Stimulated activated CD8-positive, alpha-beta memory T cell treated with anti-CD3 and anti-CD28 coated beads, Interleukin-12 subunit alpha, Interleukin-12 subunit beta, amount 100 ng/mL, for 1 hour (primary cell): ENCODE data around the gene HKDC1.
"Not testable (repeated sequence)": the region's sequence is repeated elsewhere in the genome, so short reads cannot be mapped to it uniquely, and the experiment has no call there.

Source experiments
- DNase-seq: peaks from one replicate; pipeline ENCODE4 v3.0.0-alpha.2; 2020; ENCODE audit warnings: low read depth

HKDC1 gene

DNA sequence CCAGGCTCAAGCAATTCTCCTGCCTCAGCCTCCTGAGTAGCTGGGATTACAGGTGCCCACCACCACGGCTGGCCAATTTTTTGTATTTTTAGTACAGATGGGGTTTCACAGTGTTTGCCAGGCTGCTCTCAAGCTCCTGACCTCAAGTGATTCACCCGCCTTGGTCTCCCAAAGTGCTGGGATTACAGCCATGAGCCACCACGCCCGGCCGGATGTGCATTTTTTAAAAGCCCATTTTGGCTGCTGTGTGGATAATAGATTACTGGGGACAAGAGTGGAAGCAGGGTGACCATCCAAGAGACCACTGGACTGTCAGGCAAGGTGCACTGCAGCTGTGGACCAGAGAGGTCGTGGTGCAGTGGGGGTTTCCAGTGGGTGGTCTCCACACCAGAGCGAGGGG, 21.4 kb downstream of the HKDC1 start:
- no peak for DNase-seq

DNA sequence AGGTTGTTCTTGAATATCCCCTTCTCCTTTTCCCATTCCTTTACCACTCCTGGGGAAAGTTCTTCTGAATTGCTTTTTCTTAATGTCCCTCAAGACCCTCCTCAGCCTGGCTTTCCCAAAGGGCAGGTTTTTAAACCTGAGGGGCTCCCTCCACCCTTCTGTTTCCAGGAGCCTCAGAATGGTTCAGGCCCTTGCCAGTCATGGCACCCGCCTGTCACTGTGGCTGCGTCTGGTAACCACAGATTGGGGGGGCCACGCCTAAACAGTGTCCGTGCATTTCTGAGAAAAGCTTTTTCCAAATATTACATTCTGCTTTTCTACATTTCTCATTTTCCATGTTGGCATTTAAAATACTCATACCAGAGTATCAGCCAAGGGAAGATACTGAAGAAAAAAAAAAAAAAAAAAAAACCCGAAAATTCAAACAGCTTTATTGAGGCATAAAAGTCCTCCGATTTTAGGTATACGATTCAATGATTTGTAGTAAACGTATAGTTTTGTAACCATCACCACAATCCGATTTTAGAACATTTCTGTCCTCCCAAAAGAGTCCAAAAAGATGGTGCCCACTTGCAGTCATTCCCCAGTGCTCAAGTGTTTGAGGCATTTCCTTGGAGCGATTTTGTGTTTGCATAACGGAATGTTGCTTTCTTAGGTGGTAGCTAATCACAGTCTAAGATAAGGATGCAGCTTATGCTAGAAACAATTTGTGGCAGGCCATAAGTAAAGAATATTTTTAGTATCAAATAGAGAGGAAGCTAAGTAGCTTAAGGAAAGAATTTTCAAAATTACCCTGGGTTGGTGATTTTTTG, 22.1 kb downstream of the HKDC1 start:
- DNase-seq: no peak

DNA sequence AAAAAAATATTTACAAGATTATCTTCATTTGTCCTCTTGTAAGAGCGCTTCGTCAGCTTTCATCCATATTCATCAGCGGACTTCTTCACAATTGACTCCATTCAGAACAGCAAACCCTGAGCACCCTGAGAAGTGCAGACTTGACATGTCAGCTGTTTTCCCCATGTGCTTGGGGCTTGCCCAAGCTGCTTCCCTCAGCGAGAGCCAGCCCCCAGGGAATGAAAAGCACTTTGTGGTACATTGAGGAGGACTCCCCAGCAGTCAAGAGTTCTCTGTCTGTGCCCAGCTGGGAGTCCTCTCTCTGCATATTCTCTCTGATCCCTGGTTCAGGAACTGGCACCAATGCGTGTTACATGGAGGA, 22.7 kb downstream of the HKDC1 start:
- DNase-seq: no peak

DNA sequence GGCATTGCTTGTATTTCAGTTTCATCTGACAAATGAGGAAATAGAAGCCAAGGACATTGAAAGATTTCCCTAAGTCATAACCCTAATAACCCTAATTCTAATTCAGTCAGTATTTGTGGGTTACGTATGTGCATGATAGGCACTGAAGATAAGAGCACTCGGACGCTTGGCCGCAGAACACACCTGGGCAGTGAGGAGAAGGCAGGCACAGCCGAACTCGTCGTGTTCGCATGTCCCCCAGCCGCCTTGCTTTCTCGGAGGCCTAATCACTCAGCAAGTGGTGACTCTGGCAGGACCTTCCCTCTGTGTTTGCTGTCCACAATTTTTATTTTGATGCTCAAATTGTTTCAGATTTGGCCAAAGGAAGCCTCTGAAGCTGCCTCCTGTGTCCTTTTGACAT, 23.7 kb downstream of the HKDC1 start:
- DNase-seq: no peak

DNA sequence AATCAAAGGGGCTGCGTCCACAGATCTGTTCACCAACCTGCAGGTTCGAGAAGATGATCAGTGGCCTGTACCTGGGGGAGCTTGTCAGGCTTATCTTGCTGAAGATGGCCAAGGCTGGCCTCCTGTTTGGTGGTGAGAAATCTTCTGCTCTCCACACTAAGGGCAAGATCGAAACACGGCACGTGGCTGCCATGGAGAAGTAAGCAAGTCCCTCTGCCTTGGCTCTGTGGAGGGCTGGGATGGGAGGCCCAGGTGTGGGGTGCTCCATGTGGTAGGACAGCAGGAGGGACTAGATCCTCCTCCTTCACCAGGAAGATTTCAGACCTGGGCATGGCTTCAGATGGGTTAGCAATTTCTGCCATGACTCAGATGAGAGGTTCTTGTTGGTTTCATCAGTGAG, 25.9 kb downstream of the HKDC1 start:
- DNase-seq: no peak

DNA sequence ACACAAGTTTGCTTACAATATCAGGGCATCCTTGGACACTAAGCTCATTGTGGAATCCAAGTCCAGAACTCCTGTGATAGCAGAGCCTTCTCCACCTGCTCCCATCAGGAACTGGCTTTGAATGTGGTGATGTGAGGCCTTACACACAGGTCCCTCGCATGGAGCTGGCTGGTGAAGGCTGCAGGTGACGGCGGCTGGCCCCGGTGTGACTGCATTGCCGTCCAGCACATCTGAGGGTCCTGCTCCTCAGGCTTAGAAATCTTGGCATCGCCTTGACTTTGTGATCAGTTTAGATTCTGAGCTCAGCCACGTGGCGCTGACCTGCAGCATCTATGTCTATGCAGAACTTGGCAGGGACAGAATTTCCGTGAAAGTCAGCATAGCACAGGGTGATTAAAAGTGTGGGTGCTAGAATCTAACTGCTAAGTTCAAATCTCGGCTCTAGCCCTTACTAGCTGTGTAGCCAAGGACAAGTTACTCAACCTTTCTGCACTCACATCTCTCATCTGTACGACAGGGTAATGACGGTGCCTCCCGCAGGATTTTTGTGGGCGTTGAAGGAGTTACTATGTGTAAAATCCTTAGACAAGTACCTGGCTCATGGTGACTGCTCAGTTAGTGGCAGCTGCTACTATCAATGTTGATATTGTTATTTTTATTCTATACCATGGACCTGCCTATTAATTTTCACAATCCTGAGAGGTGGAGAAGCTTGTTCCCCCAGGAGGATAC, 26.6 kb downstream of the HKDC1 start:
- DNase-seq: no peak

DNA sequence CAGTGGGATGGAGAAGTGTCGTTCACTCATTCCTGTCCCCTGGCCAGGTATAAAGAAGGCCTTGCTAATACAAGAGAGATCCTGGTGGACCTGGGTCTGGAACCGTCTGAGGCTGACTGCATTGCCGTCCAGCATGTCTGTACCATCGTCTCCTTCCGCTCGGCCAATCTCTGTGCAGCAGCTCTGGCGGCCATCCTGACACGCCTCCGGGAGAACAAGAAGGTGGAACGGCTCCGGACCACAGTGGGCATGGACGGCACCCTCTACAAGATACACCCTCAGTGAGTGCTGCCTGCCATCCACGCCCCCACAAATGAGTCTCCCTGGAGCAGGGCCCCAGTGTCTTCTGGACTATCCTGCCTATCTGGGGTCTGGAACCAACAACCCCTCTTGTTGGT, 27.2 kb downstream of the HKDC1 start:
- DNase-seq: no peak

DNA sequence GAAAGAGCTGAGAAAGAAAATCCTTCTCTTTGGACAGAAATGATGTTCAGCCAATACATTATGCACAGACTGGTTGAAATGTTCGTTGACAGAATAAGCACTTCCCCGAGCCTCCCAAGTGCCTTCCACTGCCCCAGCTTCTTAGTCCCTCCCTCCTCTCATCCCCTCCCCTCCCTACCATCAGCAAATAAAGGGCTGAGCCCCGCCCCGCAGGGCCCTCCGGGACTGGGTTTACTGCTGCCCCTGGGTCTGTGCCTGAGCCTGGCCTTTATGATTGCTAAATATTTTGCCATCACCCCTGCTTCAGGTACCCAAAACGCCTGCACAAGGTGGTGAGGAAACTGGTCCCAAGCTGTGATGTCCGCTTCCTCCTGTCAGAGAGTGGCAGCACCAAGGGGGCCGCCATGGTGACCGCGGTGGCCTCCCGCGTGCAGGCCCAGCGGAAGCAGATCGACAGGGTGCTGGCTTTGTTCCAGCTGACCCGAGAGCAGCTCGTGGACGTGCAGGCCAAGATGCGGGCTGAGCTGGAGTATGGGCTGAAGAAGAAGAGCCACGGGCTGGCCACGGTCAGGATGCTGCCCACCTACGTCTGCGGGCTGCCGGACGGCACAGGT, 28.1 kb downstream of the HKDC1 start:
- DNase-seq: no peak

DNA sequence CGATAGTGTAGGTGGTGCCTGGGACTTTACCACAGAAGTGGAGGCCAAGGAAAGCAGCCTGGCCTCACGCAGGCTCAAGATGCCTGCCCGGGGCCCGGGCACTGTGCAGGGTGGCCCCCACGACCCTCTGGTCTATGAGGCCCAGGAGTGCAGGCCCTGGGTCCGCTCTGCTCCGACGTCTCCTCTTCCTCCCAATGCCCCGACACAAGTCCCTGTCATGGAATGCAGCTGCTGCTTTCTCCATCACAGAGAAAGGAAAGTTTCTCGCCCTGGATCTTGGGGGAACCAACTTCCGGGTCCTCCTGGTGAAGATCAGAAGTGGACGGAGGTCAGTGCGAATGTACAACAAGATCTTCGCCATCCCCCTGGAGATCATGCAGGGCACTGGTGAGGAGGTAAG, 29.9 kb downstream of the HKDC1 start:
- no peak for DNase-seq

DNA sequence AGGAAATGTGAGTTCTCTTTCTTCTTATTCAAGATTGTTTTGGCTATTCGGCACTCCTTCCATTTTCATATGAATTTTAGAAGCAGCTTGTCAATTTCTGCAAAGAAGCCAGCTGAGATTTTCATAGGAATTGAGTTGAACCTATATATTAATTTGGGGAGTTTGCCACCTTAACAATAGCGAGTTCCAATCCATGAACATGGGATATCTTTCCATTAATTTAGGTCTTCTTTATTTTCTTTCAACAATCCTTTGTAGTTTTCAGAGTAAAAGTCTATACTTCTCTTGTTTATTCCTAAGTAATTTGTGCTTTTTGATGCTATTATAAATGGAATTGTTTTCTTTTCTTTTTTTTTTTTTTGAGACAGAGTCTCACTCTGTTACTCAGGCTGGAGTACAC, 31.3 kb downstream of the HKDC1 start:
- DNase-seq: not testable (repeated sequence)

DNA sequence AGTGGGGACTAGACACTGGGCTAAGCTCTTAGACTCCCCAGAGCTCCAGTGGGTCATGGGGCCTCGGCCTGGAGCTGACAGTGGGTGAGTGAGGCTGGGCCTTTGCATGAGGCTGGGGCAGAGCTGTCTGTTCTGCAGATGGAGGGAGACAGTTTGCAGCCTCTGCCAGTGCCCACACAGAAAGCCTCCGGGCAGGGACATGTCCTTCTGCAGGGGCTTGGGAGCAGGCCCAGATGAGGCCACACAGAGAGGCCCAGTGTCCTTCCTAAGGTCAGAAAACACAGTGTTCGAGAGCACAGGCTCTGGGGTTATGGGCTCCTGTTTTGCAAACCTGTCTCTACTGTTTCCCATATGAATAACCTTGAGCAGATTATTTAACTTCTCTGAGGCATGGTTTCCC, 33.0 kb downstream of the HKDC1 start:
- DNase-seq: no peak

DNA sequence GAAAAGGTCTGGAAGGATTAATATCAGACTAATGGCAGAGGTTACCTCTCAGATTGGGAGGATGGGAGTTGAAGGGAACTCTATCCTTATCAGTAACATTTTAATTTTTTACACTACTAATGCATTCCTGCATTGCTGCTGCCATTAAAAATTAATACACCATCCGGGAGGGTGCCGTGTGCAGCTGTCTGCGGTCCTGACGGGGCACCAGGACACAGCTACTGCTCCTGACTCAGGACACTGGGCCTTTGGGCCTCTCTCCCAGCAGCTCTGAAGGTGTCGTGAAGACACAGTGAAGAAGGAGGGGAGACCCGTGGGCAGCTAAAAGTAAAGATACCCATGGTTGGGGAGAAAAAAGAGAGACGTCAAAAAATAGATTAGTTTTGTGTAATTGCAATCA, 34.7 kb downstream of the HKDC1 start:
- no peak for DNase-seq

DNA sequence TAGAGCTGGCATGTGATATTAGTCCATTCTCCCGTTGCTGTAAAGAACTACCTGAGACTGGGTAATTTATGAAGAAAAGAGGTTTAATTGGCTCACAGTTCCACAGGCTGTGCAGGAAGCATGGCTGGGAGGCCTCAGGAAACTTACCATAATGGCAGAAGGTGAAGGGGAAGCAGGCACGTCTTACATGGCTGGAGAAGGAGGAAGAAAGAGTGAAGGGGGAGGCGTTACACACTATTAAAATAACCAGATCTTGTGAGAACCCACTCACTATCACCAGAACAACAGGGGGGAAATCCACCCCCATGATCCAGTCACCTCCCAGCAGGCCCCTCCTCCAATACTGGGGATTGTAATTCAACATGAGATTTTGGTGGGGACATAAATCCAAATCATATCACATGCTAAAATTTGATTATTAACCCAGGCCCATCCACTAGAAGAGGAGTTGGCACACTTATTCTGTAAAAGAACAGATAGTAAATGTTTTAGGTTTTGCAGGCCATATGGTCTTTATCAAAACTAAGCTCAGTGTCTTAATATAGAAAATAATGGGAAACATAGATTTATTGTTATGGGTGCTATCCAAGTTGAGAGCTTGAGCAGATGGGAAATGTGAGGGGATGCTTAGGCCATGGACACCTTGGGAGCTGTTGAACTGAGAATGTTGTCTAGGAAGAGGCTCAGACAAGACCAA, 39.6 kb downstream of the HKDC1 start:
- no peak for DNase-seq

DNA sequence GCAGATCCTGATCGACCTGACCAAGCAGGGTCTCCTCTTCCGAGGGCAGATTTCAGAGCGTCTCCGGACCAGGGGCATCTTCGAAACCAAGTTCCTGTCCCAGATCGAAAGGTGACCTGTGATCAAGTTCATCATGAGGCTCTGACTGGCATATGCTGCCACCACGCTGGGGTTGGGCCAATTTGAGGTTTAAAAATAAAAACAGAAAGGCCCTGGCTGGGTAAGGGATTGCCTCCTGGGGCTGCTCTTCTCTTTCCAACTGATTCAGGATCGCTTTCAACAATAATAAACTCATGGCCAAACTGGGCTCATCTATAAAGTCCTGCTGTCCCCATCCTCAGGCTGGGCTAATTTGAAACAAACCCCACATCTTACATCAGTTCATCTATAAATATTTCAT, 41.1 kb downstream of the HKDC1 start:
- no peak for DNase-seq

DNA sequence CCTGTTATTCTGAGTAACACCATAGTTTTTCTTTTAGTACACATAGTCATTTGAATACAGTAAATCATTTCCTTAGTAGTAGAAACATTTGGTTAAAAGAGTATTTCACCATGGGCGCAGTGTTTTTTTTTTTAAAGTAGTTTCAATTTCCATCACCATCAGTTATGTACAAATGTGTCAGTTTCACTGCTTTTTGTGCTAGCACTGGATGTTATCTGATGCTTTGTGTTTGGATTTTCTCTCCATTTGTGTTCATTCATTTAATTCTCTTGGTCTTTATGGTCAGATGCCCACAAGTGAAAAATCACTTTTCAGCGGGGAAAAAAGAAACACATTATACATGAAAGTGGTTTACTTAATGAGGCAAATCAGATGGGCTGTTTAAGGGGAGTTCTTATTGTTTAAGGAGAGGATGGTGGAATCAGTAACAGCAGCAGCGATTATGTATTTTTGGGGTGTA, 42.2 kb downstream of the HKDC1 start:
- DNase-seq: no peak

DNA sequence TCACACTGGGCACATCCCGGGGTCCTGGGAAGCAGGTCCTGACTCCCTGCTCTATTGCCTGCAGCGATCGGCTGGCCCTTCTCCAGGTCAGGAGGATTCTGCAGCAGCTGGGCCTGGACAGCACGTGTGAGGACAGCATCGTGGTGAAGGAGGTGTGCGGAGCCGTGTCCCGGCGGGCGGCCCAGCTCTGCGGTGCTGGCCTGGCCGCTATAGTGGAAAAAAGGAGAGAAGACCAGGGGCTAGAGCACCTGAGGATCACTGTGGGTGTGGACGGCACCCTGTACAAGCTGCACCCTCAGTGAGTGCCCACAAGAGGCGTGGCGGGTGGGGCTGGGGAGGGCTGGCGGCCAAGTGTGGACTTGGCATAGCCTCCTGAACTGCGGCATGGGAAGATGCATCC, 45.4 kb downstream of the HKDC1 start:
- DNase-seq: no peak

DNA sequence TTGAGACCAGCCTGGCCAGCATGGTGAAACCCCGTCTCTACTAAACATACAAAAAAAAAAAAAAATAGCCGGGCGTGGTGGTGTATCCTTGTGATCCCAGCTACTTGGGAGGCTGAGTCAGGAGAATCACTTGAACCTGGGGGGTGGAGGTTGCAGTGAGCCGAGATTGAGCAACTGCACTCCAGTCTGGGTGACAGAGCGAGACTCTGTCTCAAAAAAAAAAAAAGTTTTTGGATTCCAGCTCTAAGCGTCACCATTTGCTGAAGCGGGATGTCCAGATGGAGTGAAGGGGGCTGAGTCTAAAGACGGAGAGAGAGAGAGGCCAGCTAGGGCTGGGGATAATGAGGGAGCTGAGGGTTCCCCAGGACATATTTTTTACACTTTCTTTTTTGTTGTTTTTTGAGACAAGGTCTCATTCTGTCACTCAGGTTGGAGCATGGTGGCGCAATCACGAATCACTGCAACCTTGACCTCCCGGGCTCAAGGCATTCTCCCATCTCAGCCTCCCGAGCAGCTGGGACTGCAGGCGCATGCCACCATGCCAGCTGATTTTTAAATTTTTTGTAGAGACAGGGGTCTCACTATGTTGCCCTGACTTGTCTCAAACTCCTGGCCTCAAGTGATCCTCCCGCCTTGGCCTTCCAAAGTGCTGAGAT, 48.8 kb downstream of the HKDC1 start:
- DNase-seq: no peak

DNA sequence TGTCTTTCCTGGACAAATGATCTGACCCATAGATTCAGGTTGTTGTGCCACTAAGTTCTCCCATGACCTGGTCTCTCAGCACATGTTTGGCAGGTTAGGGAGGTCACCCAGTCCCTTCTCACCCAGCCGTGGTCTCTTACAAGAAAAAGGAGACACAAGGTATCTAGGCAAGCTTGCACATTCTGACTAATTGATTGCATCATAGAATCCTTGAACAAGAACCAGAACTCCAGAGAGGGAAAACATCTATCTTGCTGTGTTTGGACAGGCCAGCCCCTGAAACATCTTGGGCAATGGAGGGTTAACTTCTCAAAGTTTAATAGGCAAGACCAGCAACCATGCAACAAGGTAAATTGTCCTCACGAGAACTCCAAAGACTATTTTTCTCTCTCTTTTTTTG, 49.6 kb downstream of the HKDC1 start:
- DNase-seq: no peak

DNA sequence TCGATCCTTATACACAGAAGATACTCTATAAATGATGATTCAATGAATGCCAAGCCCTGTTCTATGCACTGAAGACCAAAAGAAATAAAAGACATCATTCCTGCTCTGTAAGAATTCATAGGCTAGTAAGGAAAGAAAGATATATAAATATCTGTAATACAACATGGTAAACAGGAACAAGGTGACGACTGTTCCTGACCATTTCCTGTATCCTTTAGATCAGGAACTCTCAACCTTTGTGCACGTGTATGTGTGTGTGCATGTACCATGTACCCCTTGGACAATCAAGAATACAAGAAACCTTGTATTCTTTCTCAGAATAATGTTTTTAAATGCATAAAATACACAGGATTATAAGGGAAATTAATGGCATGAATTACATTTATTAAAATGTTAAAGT, 50.9 kb downstream of the HKDC1 start:
- no peak for DNase-seq

DNA sequence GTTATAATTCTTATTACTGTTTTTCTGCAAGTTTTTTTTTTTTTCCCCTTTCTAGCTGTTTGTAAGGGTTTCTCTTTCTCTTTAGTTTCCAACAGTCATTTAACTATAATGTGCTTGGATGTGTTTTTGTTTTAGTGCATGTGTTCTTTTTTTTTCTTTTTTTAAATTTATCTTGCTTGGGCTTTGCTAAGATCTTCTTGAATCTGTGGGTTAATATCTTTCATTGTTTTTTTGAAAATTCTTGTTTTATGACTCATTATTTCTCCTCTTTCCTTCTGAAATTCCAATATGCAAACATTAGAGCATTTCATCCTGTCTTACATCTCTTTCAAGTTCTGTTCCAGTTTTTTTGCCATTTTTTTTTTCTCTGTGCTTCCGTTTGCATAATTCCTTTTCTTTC, 52.5 kb downstream of the HKDC1 start:
- no peak for DNase-seq

DNA sequence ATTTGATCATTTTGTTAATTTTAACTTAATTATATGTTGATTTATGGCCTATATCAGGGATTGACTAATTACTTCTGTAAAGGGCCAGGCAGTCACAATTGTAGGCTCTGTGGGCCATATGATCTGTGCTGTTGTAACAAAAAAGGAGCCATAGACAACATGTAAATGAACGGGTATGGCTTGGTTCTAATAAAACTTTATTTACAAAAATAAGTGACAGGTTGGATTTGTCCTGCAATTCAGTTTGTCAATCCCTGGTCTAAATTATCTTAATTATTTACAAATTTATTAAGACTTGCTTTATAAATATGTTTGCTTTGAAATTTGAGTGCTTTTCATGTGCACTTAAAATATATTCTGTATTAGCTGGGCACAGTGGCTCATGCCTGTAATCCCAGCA, 55.3 kb downstream of the HKDC1 start:
- DNase-seq: no peak

DNA sequence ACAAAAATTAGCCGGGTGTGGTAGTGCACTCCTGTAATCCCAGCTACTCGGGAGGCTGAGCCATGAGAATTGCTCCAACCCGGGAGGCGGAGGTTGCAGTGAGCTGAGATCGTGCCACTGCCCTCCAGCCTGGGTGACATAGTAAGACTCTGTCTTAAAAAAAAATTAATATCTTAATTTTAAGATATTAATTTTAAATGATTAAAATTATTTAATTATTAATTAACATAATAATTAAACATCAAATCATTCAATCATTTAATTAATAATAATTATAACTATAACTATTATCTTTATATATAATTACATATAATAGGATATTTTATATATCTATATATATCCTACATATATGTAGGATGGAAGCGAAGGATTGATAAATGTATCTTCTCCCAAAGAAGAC, 56.4 kb downstream of the HKDC1 start:
- DNase-seq: no peak
